SJSA1 (cell line): ENCODE data around the gene EMC9. TPM values are rescaled to one million over a fixed set of nuclear protein-coding genes. Genes with fewer than 3 reads are reported as not detected.

Experiments
- DNase-seq, 2 experiments: peaks; one replicate each; pipeline ENCODE4 v3.0.0-alpha.2; 2015 to 2020; ENCODE audit warnings: low spot score in 2 of 2, low read depth in 1 of 2
- H3K27ac ChIP-seq: fragments of 250-450 bp; sonication (Bioruptor Pico); 2 replicates; pipeline ENCODE4 v1.5.1; 2020; ENCODE audit warnings: mild to moderate bottlenecking, moderate library complexity
- H3K27me3 ChIP-seq: fragments of 250-450 bp; sonication (Bioruptor Pico); replicated peaks from 2 replicates; pipeline ENCODE4 v1.5.1; 2020; ENCODE audit warnings: mild to moderate bottlenecking, moderate library complexity
- H3K36me3 ChIP-seq: fragments of 250-450 bp; sonication (Bioruptor Pico); 2 replicates; pipeline ENCODE4 v1.5.1; 2020; ENCODE audit warnings: mild to moderate bottlenecking
- H3K4me1 ChIP-seq: fragments of 250-450 bp; sonication (Bioruptor Pico); replicated peaks from 2 replicates; pipeline ENCODE4 v1.6.1; 2021; ENCODE audit warnings: mild to moderate bottlenecking
- H3K4me3 ChIP-seq: fragments of 250-450 bp; sonication (Bioruptor Pico); 2 replicates; pipeline ENCODE4 v1.5.1; 2020; ENCODE audit warnings: mild to moderate bottlenecking
- H3K9me3 ChIP-seq: fragments of 250-450 bp; sonication (Bioruptor Pico); replicated peaks from 2 replicates; pipeline ENCODE4 v1.5.1; 2020; ENCODE audit warnings: mild to moderate bottlenecking
- total RNA-seq: library from RNA; depleted of rRNA; stranded (reverse); fragments of >200 nt; shearing (Covaris generic); gene quantifications from 2 replicates; pipeline ENCODE4 v1.2.3, GENCODE V29; 2014; rRNA removed

Gene EMC9
- total RNA-seq, result 11.1 and 24.5 TPM in 2 replicates

GRCh38 chr14:24141097-24141880 is at the start of gene EMC9:
TSS of gene EMC9 (minus strand) at chr14:24141591. CDS start at chr14:24141304, 287 bp downstream.
- Histone ChIP-seq H3K9me3 (no peaks in the 10 kb centered on the region), H3K27ac (peak within 1 kb of the TSS; percentile 50), H3K4me1 (peaks cover 29% of the 10 kb centered on the region), H3K4me3 (peak within 1 kb of the TSS; percentile 68), H3K36me3 (peaks cover 68% of the 10 kb centered on the region), H3K27me3 (no peaks in the 10 kb centered on the region)
- peak; percentile 94 to 99 for DNase-seq

- H3K4me3 ChIP-seq, result no peak overlapping the region
- no peaks in the 10 kb centered on the region for H3K27me3 ChIP-seq
- H3K9me3 ChIP-seq, result no peaks in the 10 kb centered on the region; the same call in 1 of the 2 replicates
- H3K27ac ChIP-seq, result no peak overlapping the region
- no peak for DNase-seq
- peaks cover 53% of the 10 kb centered on the region for H3K36me3 ChIP-seq
- H3K4me1 ChIP-seq, result peaks cover 19% of the 10 kb centered on the region
Measured at GRCh38 chr14:24190416-24190815, 49.0 kb upstream of the EMC9 start.

- H3K4me3 ChIP-seq, result no peak overlapping the region
- DNase-seq, result no peak
Measured at GRCh38 chr14:24189460-24189859, 48.1 kb upstream of the EMC9 start.

GRCh38 chr14:24189059-24189375 is 47.6 kb upstream of the EMC9 start:
- Histone ChIP-seq H3K4me1 (peaks cover 7% of the 10 kb centered on the region), H3K36me3 (peaks cover 55% of the 10 kb centered on the region), H3K27me3 (no peaks in the 10 kb centered on the region), H3K4me3 (no peak overlapping the region), H3K9me3 (no peaks in the 10 kb centered on the region; the same call in 1 of the 2 replicates), H3K27ac (0 out of 2 replicates have a peak overlapping the region, but pooled peaks have one; percentile 4)
- DNase-seq, result no peak

More at GRCh38 chr14:24189460-24189859, 48.1 kb upstream of the EMC9 start:
- peaks cover 11% of the 10 kb centered on the region for H3K4me1 ChIP-seq
- no peaks in the 10 kb centered on the region for H3K27me3 ChIP-seq
- H3K36me3 ChIP-seq, result peaks cover 55% of the 10 kb centered on the region
- no peaks in the 10 kb centered on the region; the same call in 1 of the 2 replicates for H3K9me3 ChIP-seq
- H3K27ac ChIP-seq, result no peak overlapping the region

- Histone ChIP-seq H3K9me3 (no peaks in the 10 kb centered on the region), H3K4me1 (peaks cover 7% of the 10 kb centered on the region), H3K27me3 (no peaks in the 10 kb centered on the region), H3K4me3 (peak within 1 kb of the TSS; percentile 54), H3K27ac (peak within 1 kb of the TSS; percentile 23; the same call in 1 of the 2 replicates), H3K36me3 (peaks cover 55% of the 10 kb centered on the region)
- peak; percentile 85 to 96 for DNase-seq
Measured at GRCh38 chr14:24188251-24189058, 47.1 kb upstream of the EMC9 start, which contains the start of gene IPO4. TSS of gene IPO4 (minus strand) at chr14:24188816. CDS start at chr14:24188787, 29 bp downstream.

- no peaks in the 10 kb centered on the region for H3K9me3 ChIP-seq
- no peak for DNase-seq
Measured at GRCh38 chr14:24187539-24187915, 46.1 kb upstream of the EMC9 start.

GRCh38 chr14:24186831-24187538 is 45.6 kb upstream of the EMC9 start:
- DNase-seq, result no peak
- Histone ChIP-seq H3K27ac (no peak overlapping the region), H3K27me3 (no peaks in the 10 kb centered on the region), H3K4me1 (peaks cover 7% of the 10 kb centered on the region), H3K36me3 (peaks cover 53% of the 10 kb centered on the region), H3K4me3 (no peak overlapping the region), H3K9me3 (no peaks in the 10 kb centered on the region)

More at GRCh38 chr14:24187539-24187915, 46.1 kb upstream of the EMC9 start:
- Histone ChIP-seq H3K4me1 (peaks cover 7% of the 10 kb centered on the region), H3K27ac (no peak overlapping the region), H3K27me3 (no peaks in the 10 kb centered on the region), H3K4me3 (peak overlapping the region; percentile 54), H3K36me3 (peaks cover 53% of the 10 kb centered on the region)

GRCh38 chr14:24185741-24186140 is 44.4 kb upstream of the EMC9 start:
- peaks cover 7% of the 10 kb centered on the region for H3K4me1 ChIP-seq
- no peaks in the 10 kb centered on the region for H3K27me3 ChIP-seq
- peaks cover 61% of the 10 kb centered on the region for H3K36me3 ChIP-seq
- DNase-seq, result no peak
- no peak overlapping the region for H3K4me3 ChIP-seq
- H3K9me3 ChIP-seq, result no peaks in the 10 kb centered on the region
- no peak overlapping the region for H3K27ac ChIP-seq

- H3K4me1 ChIP-seq, result peaks cover 11% of the 10 kb centered on the region
- no peaks in the 10 kb centered on the region for H3K9me3 ChIP-seq
- peaks cover 68% of the 10 kb centered on the region for H3K36me3 ChIP-seq
- H3K27me3 ChIP-seq, result no peaks in the 10 kb centered on the region
- DNase-seq, result no peak
- no peak overlapping the region for H3K4me3 ChIP-seq
- no peak overlapping the region for H3K27ac ChIP-seq
Measured at GRCh38 chr14:24185026-24185425, 43.6 kb upstream of the EMC9 start.

- no peak for DNase-seq
- peaks cover 16% of the 10 kb centered on the region for H3K4me1 ChIP-seq
Measured at GRCh38 chr14:24184104-24184970, 42.9 kb upstream of the EMC9 start.

GRCh38 chr14:24183014-24183481 is 41.7 kb upstream of the EMC9 start:
- peaks cover 16% of the 10 kb centered on the region for H3K4me1 ChIP-seq
- H3K27me3 ChIP-seq, result no peaks in the 10 kb centered on the region
- H3K36me3 ChIP-seq, result peaks cover 84% of the 10 kb centered on the region
- H3K9me3 ChIP-seq, result no peaks in the 10 kb centered on the region
- DNase-seq, result no peak
- H3K27ac ChIP-seq, result no peak overlapping the region
- no peak overlapping the region for H3K4me3 ChIP-seq

More at GRCh38 chr14:24184104-24184970, 42.9 kb upstream of the EMC9 start:
- no peak overlapping the region for H3K4me3 ChIP-seq
- H3K27me3 ChIP-seq, result no peaks in the 10 kb centered on the region
- no peaks in the 10 kb centered on the region for H3K9me3 ChIP-seq
- no peak overlapping the region for H3K27ac ChIP-seq
- H3K36me3 ChIP-seq, result peaks cover 75% of the 10 kb centered on the region

- H3K4me1 ChIP-seq, result peaks cover 9% of the 10 kb centered on the region
- peaks cover 81% of the 10 kb centered on the region for H3K36me3 ChIP-seq
- no peaks in the 10 kb centered on the region for H3K27me3 ChIP-seq
- no peaks in the 10 kb centered on the region for H3K9me3 ChIP-seq
- no peak overlapping the region for H3K27ac ChIP-seq
- no peak for DNase-seq
- H3K4me3 ChIP-seq, result no peak overlapping the region
Measured at GRCh38 chr14:24182110-24182882, 40.9 kb upstream of the EMC9 start.
